Esophagus squamous epithelium (tissue), 4 donors: ENCODE results near the gene GALNT7.

Source experiments
- POLR2A ChIP-seq, 4 donors: fragments of 450-650 bp; IDR thresholded peaks; one replicate each; pipeline ENCODE4 v1.6.1; 2017; ENCODE audit warnings: antibody characterized with exemption in 4 of 4, mild to moderate bottlenecking in 4 of 4, moderate library complexity in 3 of 4
- TF ChIP-seq, protein P1 (sequence below), 6 experiments: fragments of 450-650 bp in 4 of 6; fragments of 200-600 bp in 2 of 6; sonication (generic) in 2 of 6; IDR thresholded peaks; one replicate each; pipeline ENCODE4 v1.5.1; 2016 to 2019; ENCODE audit warnings: antibody characterized with exemption in 6 of 6, mild to moderate bottlenecking in 4 of 6, moderate library complexity in 4 of 6

GRCh38 chr4:173243917-173244658 is 75.5 kb downstream of the GALNT7 start:
- TF ChIP-seq, protein P1, sequence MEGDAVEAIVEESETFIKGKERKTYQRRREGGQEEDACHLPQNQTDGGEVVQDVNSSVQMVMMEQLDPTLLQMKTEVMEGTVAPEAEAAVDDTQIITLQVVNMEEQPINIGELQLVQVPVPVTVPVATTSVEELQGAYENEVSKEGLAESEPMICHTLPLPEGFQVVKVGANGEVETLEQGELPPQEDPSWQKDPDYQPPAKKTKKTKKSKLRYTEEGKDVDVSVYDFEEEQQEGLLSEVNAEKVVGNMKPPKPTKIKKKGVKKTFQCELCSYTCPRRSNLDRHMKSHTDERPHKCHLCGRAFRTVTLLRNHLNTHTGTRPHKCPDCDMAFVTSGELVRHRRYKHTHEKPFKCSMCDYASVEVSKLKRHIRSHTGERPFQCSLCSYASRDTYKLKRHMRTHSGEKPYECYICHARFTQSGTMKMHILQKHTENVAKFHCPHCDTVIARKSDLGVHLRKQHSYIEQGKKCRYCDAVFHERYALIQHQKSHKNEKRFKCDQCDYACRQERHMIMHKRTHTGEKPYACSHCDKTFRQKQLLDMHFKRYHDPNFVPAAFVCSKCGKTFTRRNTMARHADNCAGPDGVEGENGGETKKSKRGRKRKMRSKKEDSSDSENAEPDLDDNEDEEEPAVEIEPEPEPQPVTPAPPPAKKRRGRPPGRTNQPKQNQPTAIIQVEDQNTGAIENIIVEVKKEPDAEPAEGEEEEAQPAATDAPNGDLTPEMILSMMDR (IDR thresholded peaks at IDR 0.05) = no peak
- no peak for TF ChIP-seq POLR2A (IDR thresholded peaks at IDR 0.05)
